ENCODE results near the gene COX14.

DNA sequence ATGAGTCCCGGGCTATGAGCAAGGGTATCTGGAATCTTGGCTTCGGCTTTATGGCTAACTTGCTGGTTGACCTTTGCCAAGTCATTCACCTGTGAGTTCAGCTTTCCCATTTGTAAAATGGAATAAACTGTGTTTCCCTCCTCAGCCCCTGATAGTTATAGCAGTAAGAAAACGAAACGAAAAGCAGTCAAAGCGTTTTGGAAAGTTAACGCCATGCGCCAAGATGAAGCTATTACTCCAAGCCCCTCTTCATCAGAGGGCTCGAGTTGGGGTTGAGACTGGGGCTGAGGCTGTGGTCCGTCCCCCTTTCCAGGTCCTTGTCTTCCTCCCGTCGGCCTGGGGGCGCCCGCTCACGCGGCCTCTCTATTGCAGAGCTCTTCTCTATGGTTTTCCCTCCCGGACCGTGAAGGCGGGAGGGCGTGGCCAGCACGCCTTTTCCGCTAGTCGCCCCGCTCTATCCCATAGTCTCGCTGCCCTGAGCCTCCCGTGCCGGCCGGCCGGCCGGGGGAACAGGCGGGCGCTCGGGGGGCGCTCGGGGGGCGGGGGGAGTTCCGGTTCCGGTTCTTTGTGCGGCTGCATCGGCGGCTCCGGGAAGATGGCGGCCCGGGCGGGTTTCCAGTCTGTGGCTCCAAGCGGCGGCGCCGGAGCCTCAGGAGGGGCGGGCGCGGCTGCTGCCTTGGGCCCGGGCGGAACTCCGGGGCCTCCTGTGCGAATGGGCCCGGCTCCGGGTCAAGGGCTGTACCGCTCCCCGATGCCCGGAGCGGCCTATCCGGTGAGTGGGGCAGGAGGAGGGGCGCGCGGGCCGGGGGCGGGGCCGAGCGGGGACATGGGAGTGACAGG is 27.0 kb upstream of the COX14 start, which contains the start of gene SMARCD1:
- TF ChIP-seq, protein P1, sequence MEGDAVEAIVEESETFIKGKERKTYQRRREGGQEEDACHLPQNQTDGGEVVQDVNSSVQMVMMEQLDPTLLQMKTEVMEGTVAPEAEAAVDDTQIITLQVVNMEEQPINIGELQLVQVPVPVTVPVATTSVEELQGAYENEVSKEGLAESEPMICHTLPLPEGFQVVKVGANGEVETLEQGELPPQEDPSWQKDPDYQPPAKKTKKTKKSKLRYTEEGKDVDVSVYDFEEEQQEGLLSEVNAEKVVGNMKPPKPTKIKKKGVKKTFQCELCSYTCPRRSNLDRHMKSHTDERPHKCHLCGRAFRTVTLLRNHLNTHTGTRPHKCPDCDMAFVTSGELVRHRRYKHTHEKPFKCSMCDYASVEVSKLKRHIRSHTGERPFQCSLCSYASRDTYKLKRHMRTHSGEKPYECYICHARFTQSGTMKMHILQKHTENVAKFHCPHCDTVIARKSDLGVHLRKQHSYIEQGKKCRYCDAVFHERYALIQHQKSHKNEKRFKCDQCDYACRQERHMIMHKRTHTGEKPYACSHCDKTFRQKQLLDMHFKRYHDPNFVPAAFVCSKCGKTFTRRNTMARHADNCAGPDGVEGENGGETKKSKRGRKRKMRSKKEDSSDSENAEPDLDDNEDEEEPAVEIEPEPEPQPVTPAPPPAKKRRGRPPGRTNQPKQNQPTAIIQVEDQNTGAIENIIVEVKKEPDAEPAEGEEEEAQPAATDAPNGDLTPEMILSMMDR (IDR thresholded peaks at IDR 0.05), result peak in 2 of 5 experiments; percentile 23 to 44
- TF ChIP-seq POLR2A (IDR thresholded peaks at IDR 0.05), result peak; percentile 26
- peak in 1 of 3 donors; percentile 29 for TF ChIP-seq POLR2AphosphoS5 (IDR thresholded peaks at IDR 0.05)
- peak; percentile 23 for TF ChIP-seq EP300 (IDR thresholded peaks at IDR 0.05; ENCODE audit: low read depth)

Measured in transverse colon (tissue), 4 donors.